Neural cell (in vitro differentiated cells): Measurements from ENCODE around the gene IL17B. TPM values are rescaled to one million over a fixed set of nuclear protein-coding genes. Genes with fewer than 3 reads are reported as not detected.
A peak's percentile ranks its signal among the peaks of the same experiment; 100 is the strongest.

ENCODE experiments used
- H2AFZ ChIP-seq: fragments of 200-600, 300-800 bp; sonication (generic), shearing (Covaris generic); 2 replicates; pipeline ENCODE4 v1.6.0; 2014; ENCODE audit warnings: low read depth, mild to moderate bottlenecking, antibody characterized with exemption, low read length, moderate library complexity
- H3F3A ChIP-seq: fragments of 200-600 bp; shearing (Covaris generic); 2 replicates; pipeline ENCODE4 v1.6.1; 2016; ENCODE audit warnings: mild to moderate bottlenecking, moderate library complexity, mixed read lengths, antibody characterized with exemption, low read length; ENCODE audit not compliant: insufficient read depth, poor library complexity, severe bottlenecking
- H3K27ac ChIP-seq: fragments of 200-600, 300-800 bp; sonication (generic), shearing (Covaris generic); 2 replicates; pipeline ENCODE4 v1.5.1; 2014; ENCODE audit warnings: mild to moderate bottlenecking, low read length, moderate library complexity
- H3K27me3 ChIP-seq: fragments of 300-800, 200-600 bp; sonication (generic), shearing (Covaris generic); 2 replicates; pipeline ENCODE4 v1.6.0; 2014; ENCODE audit warnings: mild to moderate bottlenecking, low read depth, low read length, moderate library complexity; ENCODE audit not compliant: insufficient read depth
- H3K36me3 ChIP-seq: fragments of 300-800, 200-600 bp; sonication (generic), shearing (Covaris generic); 2 replicates; pipeline ENCODE4 v1.5.1; 2014; ENCODE audit warnings: mild to moderate bottlenecking, antibody characterized with exemption, low read length, moderate library complexity; ENCODE audit not compliant: insufficient read depth
- H3K4me2 ChIP-seq: fragments of 300-800, 200-600 bp; sonication (generic), shearing (Covaris generic); 2 replicates; pipeline ENCODE4 v1.6.0; 2014; ENCODE audit warnings: mild to moderate bottlenecking, low read length
- H3K4me3 ChIP-seq: fragments of 300-800, 200-600 bp; sonication (generic), shearing (Covaris generic); 2 replicates; pipeline ENCODE4 v1.5.1; 2014; ENCODE audit warnings: mild to moderate bottlenecking, low read length, moderate library complexity
- H3K79me2 ChIP-seq: fragments of 200-600 bp; shearing (Covaris generic); replicated peaks from 2 replicates; pipeline ENCODE4 v1.6.0; 2014; ENCODE audit warnings: mild to moderate bottlenecking, low read length, moderate library complexity; ENCODE audit not compliant: insufficient read depth
- H3K9ac ChIP-seq: fragments of 300-800, 200-600 bp; sonication (generic), shearing (Covaris generic); 2 replicates; pipeline ENCODE4 v1.6.1; 2016; ENCODE audit warnings: mild to moderate bottlenecking, low read length, mixed read lengths
- H3K9me2 ChIP-seq: fragments of 200-600 bp; shearing (Covaris generic); 2 replicates; pipeline ENCODE4 v1.6.1; 2016; ENCODE audit warnings: mild to moderate bottlenecking, low read length, mixed read lengths; ENCODE audit not compliant: insufficient read depth
- H3K9me3 ChIP-seq: fragments of 200-600, 300-800 bp; sonication (generic), shearing (Covaris generic); 2 replicates; pipeline ENCODE4 v1.6.1; 2016; ENCODE audit warnings: mild to moderate bottlenecking, mixed run types, low read length, moderate library complexity, mixed read lengths
- H4K20me1 ChIP-seq: fragments of 200-600 bp; shearing (Covaris generic); 2 replicates; pipeline ENCODE4 v1.6.1; 2016; ENCODE audit warnings: mild to moderate bottlenecking, mixed run types; ENCODE audit not compliant: insufficient read depth
- EP300 ChIP-seq: fragments of 450-650 bp; conservative IDR thresholded peaks from 2 replicates; pipeline ENCODE4 v1.6.1; 2014; ENCODE audit warnings: antibody characterized with exemption, mild to moderate bottlenecking, moderate library complexity; ENCODE audit not compliant: poor library complexity, severe bottlenecking
- EZH2 ChIP-seq: fragments of 200-600, 300-800 bp; shearing (Covaris generic), sonication (generic); IDR thresholded peaks from 2 replicates; pipeline ENCODE4 v1.6.1; 2014; ENCODE audit warnings: antibody characterized with exemption, low read length, borderline replicate concordance, mild to moderate bottlenecking; ENCODE audit not compliant: insufficient read depth, poor library complexity, severe bottlenecking
- MXI1 ChIP-seq: fragments of 450-650 bp; conservative IDR thresholded peaks from 2 replicates; pipeline ENCODE4 v1.6.1; 2014; ENCODE audit warnings: antibody characterized with exemption, mild to moderate bottlenecking; ENCODE audit not compliant: poor library complexity, severe bottlenecking
- POLR2AphosphoS5 ChIP-seq: IDR thresholded peaks from 2 replicates; pipeline ENCODE4 v1.6.1; 2012
- RAD21 ChIP-seq: fragments of 450-650 bp; conservative IDR thresholded peaks from 2 replicates; pipeline ENCODE4 v1.6.1; 2014; ENCODE audit warnings: antibody characterized with exemption, mild to moderate bottlenecking, moderate library complexity
- SMC3 ChIP-seq: fragments of 450-650 bp; conservative IDR thresholded peaks from 2 replicates; pipeline ENCODE4 v1.6.1; 2014; ENCODE audit warnings: antibody characterized with exemption, mild to moderate bottlenecking, moderate library complexity; ENCODE audit not compliant: poor library complexity
- TAF1 ChIP-seq: IDR thresholded peaks from 2 replicates; pipeline ENCODE4 v1.6.1; 2012; ENCODE audit warnings: low read depth
- polyA plus RNA-seq: library from polyadenylated mRNA; depleted of rRNA; stranded (reverse); fragments of >200 nt; gene quantifications from 2 replicates; pipeline ENCODE4 v1.2.3, GENCODE V29; 2014
- TF ChIP-seq, protein P1 (sequence below): fragments of 450-650 bp; IDR thresholded peaks from 2 replicates; pipeline ENCODE4 v1.5.1; 2014; ENCODE audit warnings: antibody characterized with exemption, mild to moderate bottlenecking, moderate library complexity; ENCODE audit not compliant: poor library complexity, severe bottlenecking
- TF ChIP-seq, protein P2 (sequence below): IDR thresholded peaks from 2 replicates; pipeline ENCODE4 v1.6.1; 2012; ENCODE audit warnings: borderline replicate concordance

Gene IL17B
- polyA plus RNA-seq, 1 donor from 2014 or later: not detected

DNA sequence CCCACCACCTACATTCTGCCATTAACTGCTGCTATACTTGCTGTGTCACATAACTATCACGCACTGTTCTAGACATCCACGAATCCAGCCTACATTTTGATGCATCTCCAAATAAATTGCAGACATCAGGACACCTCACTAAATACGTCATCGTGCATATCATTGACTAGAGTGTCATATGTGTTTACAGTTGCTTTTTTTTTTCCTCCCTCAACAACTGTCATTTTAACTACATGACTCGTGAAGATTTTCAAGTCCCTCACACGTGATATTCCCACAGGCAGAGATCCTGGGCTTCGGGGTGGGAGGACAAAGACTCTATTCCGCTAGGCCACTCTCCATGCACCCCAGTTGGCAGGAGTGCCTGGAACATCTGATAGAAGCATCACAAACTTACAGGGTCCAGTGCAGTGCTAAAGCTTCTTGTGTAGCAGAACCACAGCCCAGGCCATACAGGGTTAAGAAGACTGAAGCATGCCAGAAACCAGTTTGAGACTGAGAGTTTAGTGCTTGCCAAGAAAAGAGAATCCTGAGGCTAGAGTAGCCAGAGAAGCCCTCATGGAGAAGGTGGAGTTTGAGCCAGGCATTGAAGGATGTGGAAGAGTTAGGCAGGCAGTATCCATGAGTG is 20.1 kb downstream of the IL17B start:
- Histone ChIP-seq H3F3A (no peaks in the 10 kb centered on the region), H3K79me2 (no peaks in the 10 kb centered on the region), H3K9me2 (no peaks in the 10 kb centered on the region), H3K9me3 (no peaks in the 10 kb centered on the region), H3K27me3 (no peaks in the 10 kb centered on the region), H3K9ac (peak overlapping the region; percentile 77), H3K4me3 (peak overlapping the region; percentile 83), H3K36me3 (no peaks in the 10 kb centered on the region), H2AFZ (peak overlapping the region; percentile 69), H3K27ac (no peak overlapping the region), H4K20me1 (no peaks in the 10 kb centered on the region), H3K4me2 (peak overlapping the region; percentile 95)
- TF ChIP-seq EZH2: no peak
- no peak for TF ChIP-seq MXI1
- no peak for TF ChIP-seq RAD21
- no peak for TF ChIP-seq SMC3
- TF ChIP-seq EP300: no peak
- TF ChIP-seq POLR2AphosphoS5: no peak

DNA sequence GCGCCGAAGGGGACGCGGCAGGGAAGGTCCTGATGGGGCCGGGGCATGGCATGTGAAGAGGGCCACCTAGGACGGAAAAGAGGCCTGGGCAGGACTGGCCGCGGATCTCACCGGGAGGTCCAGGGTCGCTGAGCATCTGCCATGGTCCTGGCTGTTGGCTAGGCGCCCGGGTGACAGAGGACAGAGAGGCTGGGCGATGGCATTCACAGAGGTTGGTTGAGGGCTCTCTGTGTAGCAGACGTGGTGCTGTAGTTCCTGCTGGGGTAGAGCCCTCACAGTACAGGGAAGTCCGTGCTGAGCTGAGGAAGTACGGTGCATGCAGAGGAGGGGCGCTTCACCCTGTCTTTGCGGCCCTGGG is 20.8 kb downstream of the IL17B start:
- Histone ChIP-seq H4K20me1 (no peaks in the 10 kb centered on the region), H3F3A (no peaks in the 10 kb centered on the region), H3K27me3 (no peaks in the 10 kb centered on the region), H3K27ac (peak overlapping the region; percentile 66), H3K9me2 (no peaks in the 10 kb centered on the region), H2AFZ (peak overlapping the region; percentile 69), H3K9ac (peak overlapping the region; percentile 77), H3K4me3 (peak overlapping the region; percentile 83), H3K36me3 (no peaks in the 10 kb centered on the region), H3K9me3 (no peaks in the 10 kb centered on the region), H3K4me2 (peak overlapping the region; percentile 95), H3K79me2 (no peaks in the 10 kb centered on the region)
- peak; percentile 2 for TF ChIP-seq EP300
- TF ChIP-seq MXI1: no peak

DNA sequence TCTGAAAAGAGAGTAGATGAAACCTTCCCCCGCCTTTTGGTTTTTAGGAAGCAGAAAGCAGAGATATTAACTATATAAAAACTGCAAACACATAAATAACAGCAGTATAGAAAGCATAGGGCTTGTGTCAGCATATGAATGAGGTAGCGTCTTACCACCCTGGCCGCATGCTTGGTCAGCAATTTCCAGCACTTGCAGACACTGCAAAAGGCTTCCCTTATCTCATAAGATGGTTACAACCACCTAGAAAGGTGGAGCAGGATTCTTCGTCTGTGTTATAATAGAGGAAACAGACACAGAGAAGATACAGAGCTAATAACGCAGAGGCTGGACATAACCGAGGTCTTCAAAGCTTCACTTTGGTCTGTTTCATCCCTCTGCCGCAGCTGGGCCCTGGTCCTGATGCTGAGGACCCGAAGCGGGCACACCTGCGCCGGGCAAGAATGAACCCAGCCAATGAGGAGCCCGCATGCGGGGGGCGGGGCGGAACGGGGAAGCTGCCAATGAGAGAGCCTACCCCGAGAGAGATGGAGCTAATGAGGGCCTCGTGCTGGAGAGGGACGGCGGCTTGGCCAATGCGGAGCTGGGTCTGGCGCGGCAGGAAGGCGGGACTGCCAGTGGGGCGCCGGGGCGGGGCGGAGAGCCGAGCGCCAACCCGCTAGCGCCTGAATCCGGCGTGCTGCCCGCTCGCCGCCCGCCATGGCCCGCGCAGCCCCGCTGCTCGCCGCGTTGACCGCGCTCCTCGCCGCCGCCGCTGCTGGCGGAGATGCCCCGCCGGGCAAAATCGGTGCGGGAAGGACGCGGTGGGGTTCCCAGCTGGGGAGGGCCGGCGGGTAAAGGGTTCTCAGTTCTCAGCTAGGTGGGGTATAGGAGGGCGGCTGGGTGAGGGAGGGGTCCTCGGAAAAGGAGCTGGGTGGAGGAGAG is 21.5 kb downstream of the IL17B start, which contains the start of gene PCYOX1L:
Gene PCYOX1L (plus strand): TSS at position 677 of the 924 bp plus-strand sequence. CDS start 23 bp downstream, at position 700.
- Histone ChIP-seq H3K9me3 (no peaks in the 10 kb centered on the region), H4K20me1 (no peaks in the 10 kb centered on the region), H3K27me3 (no peaks in the 10 kb centered on the region), H3K9ac (peak within 1 kb of the TSS; percentile 77), H3K4me2 (peak within 1 kb of the TSS; percentile 98), H2AFZ (peak within 1 kb of the TSS; percentile 93), H3K9me2 (no peaks in the 10 kb centered on the region), H3F3A (no peaks in the 10 kb centered on the region), H3K79me2 (no peaks in the 10 kb centered on the region), H3K4me3 (peak within 1 kb of the TSS; percentile 83), H3K27ac (peak within 1 kb of the TSS; percentile 74), H3K36me3 (no peaks in the 10 kb centered on the region)
- TF ChIP-seq, protein P1, sequence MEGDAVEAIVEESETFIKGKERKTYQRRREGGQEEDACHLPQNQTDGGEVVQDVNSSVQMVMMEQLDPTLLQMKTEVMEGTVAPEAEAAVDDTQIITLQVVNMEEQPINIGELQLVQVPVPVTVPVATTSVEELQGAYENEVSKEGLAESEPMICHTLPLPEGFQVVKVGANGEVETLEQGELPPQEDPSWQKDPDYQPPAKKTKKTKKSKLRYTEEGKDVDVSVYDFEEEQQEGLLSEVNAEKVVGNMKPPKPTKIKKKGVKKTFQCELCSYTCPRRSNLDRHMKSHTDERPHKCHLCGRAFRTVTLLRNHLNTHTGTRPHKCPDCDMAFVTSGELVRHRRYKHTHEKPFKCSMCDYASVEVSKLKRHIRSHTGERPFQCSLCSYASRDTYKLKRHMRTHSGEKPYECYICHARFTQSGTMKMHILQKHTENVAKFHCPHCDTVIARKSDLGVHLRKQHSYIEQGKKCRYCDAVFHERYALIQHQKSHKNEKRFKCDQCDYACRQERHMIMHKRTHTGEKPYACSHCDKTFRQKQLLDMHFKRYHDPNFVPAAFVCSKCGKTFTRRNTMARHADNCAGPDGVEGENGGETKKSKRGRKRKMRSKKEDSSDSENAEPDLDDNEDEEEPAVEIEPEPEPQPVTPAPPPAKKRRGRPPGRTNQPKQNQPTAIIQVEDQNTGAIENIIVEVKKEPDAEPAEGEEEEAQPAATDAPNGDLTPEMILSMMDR: peak; percentile 43
- no peak for TF ChIP-seq TAF1
- TF ChIP-seq RAD21: no peak
- peak; percentile 65 for TF ChIP-seq EP300
- no peak for TF ChIP-seq EZH2
- peak; percentile 30 for TF ChIP-seq SMC3
- TF ChIP-seq POLR2AphosphoS5: peak; percentile 56
- peak; percentile 96 for TF ChIP-seq MXI1
- TF ChIP-seq, protein P2, sequence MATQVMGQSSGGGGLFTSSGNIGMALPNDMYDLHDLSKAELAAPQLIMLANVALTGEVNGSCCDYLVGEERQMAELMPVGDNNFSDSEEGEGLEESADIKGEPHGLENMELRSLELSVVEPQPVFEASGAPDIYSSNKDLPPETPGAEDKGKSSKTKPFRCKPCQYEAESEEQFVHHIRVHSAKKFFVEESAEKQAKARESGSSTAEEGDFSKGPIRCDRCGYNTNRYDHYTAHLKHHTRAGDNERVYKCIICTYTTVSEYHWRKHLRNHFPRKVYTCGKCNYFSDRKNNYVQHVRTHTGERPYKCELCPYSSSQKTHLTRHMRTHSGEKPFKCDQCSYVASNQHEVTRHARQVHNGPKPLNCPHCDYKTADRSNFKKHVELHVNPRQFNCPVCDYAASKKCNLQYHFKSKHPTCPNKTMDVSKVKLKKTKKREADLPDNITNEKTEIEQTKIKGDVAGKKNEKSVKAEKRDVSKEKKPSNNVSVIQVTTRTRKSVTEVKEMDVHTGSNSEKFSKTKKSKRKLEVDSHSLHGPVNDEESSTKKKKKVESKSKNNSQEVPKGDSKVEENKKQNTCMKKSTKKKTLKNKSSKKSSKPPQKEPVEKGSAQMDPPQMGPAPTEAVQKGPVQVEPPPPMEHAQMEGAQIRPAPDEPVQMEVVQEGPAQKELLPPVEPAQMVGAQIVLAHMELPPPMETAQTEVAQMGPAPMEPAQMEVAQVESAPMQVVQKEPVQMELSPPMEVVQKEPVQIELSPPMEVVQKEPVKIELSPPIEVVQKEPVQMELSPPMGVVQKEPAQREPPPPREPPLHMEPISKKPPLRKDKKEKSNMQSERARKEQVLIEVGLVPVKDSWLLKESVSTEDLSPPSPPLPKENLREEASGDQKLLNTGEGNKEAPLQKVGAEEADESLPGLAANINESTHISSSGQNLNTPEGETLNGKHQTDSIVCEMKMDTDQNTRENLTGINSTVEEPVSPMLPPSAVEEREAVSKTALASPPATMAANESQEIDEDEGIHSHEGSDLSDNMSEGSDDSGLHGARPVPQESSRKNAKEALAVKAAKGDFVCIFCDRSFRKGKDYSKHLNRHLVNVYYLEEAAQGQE: no peak
